Measurements from ENCODE around the gene RRM1.
"Not testable (repeated sequence)": the region's sequence is repeated elsewhere in the genome, so short reads cannot be mapped to it uniquely, and the experiment has no call there.

Gene RRM1

DNA sequence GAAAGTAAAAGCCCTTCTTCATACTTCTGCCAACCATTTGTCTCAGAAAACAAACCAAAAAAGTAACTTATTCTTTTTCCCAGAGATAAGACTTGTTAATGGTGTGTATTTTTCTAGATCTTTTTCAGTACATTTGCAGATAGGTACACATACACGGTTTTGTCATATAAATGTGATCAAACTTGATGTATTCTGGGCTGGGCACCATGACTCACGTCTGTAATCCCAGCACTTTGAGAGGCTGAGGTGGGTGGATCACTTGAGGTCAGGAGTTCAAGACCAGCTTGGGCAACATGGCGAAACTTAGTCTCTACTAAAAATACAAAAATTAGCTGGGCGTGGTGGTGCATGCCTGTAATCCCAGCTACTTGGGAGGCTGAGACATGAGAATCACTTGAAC, 35.6 kb downstream of the RRM1 start:
- in situ Hi-C loops (cut with MboI; ENCODE audit: low sequenced_read_pairs), result not testable (repeated sequence)

DNA sequence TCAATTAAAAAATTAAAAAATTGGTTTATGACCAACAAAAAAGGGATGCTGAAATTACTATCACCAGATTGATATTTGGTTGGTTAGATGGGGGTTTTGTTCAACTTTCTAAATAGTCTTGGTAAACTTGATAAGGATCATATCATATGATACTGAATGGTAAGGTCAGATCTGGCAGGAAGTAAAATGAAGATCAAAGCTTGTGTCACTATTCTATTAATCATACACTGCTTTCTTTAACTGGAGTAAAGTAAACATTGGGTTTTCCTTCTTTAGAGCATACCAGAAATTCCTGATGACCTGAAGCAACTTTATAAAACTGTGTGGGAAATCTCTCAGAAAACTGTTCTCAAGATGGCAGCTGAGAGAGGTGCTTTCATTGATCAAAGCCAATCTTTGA, 40.2 kb downstream of the RRM1 start:
- in situ Hi-C loops (cut with MboI; ENCODE audit: low sequenced_read_pairs), result no loop called here

DNA sequence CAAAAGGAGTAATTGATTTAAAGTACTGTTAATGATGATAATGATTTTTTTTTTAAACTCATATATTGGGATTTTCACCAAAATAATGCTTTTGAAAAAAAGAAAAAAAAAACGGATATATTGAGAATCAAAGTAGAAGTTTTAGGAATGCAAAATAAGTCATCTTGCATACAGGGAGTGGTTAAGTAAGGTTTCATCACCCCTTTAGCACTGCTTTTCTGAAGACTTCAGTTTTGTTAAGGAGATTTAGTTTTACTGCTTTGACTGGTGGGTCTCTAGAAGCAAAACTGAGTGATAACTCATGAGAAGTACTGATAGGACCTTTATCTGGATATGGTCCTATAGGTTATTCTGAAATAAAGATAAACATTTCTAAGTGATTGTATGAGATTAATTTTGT, 43.9 kb downstream of the RRM1 start:
- in situ Hi-C loops (cut with MboI; ENCODE audit: low sequenced_read_pairs), result no loop called here

DNA sequence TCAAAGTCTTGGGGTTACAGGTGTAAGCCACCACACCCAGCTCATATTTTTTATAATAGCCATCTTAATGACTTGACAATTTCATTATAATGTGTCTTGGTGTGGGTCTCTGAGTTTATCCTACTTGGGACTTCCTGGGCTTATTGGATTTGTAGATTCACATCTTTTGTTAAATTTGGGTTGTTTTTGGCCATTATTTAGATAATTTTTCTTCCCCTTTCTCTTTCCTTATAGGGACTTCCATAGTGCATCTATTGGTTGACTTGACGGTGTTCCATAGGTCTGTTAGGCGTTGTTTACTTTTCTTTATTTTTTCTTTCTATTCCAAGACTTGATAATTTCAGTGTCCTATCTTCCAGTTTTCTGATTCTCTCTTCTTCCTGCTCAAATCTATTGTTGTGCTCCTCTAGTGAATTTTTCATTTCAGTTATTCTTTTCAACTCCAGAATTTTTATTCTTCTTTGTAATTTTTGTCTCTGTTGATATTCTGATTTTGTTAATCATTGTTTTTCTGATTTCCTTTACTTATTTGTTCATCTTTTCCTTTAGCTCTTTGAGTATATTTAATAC, 45.6 kb downstream of the RRM1 start:
- in situ Hi-C loops (cut with MboI; ENCODE audit: low sequenced_read_pairs), result no loop called here

DNA sequence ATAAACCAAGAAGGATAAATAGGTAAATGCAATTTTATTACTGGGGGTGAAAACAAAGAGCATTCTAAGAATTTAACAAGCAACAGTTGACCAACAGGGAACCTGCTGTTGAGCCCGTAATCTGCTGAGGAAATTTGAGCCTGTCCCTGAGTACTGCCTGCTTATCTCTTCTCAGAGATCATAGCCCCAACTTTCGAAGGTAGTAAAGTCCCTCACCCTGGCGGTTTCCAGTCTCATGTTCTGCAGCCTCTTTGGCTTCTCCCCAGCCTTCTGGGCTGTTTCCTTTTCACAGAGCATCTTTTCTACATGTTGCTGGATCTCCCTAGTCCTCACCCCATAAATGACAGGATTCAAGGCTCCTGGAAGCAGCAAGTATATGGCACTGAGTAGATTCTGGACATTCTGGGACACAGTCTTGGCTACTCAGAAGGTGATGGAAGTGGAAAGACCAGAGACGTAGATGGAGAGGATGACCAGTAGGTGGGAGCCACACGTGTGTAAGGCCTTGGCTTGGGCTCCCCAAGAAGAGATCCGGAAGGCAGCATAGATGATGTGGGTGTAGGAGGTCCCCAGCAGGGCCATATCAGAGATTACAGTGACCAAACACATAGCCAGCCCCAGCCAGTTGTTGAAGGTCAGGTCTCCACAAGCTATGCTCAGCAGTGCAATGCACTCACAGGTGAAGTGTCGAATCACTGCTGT, 51.6 kb downstream of the RRM1 start:
- in situ Hi-C loops (cut with MboI; ENCODE audit: low sequenced_read_pairs), result no loop called here

DNA sequence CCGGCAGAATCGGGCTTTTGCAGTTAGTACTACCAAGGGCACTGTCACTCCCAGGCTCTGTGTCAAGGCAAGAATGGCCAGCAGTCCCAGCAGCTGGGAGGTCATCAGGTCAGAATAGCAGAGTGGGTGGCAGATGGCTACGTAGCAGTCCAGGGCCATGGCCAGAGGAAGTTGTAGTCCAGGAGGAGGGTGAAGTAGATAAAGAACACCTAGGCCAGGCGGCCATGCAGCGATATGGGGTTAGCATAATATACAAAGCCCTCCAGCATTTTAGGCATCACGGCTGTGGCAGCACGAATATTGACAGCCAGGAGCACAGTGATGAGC, 52.1 kb downstream of the RRM1 start:
- in situ Hi-C loops (cut with MboI; ENCODE audit: low sequenced_read_pairs), result no loop called here

DNA sequence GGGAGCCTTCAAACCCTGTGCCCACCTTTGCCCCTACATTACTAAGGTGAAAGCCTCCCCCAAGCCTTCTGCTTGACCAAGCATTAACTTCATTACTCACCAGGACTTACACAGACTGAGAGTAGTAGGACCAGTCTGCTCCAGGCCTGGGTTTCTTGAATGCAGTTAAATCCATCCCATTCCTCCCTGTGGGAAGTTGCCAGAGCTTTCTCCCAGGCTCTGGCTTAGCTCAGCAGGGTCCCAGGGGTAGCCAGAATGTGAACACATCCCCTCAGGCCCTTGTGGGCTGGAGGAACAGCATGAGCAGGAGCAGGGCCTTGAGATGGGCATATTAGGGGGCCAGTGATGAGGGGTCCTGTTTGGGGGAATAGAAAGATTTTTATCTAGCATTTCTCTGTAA, 59.9 kb downstream of the RRM1 start:
- in situ Hi-C loops (cut with MboI; ENCODE audit: low sequenced_read_pairs), result no loop called here

DNA sequence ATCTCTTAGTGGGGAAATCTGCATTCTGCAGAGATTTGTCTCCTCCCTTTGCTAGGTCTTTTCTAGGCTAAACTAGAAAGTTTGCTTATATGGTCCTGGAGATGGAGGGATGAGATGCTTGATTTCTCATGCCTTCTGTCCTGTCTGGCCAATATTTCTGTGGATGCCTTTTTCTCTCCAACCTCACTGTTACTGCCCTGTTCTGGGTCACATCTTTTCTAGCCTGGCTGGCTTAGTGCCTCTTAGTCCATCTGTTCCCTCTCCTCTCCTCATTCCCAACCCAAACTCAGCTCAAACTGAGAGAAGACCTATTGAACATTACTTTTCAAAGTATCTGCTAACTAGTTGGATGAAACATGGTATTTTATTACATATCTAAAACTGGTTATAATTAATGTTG, 62.0 kb downstream of the RRM1 start:
- in situ Hi-C loops (cut with MboI; ENCODE audit: low sequenced_read_pairs), result no loop called here

DNA sequence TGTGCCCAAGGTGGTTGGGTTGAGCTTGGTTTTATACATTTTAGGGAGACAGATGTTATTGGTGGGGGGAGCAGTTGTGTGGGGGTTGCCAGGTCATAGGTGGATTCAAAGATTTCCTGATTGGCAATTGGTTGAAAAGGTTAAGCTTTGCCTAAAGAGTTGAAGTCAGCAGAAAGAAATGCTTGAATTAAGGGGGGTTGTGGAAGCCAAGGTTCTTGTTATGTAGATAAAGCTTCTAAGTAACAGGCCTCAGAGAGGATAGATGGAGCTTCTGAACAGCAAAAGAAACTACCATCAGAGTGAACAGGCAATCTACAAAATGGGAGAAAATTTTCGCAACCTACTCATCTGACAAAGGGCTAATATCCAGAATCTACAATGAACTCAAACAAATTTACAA, 64.2 kb downstream of the RRM1 start:
- in situ Hi-C loops (cut with MboI; ENCODE audit: low sequenced_read_pairs), result not testable (repeated sequence)

DNA sequence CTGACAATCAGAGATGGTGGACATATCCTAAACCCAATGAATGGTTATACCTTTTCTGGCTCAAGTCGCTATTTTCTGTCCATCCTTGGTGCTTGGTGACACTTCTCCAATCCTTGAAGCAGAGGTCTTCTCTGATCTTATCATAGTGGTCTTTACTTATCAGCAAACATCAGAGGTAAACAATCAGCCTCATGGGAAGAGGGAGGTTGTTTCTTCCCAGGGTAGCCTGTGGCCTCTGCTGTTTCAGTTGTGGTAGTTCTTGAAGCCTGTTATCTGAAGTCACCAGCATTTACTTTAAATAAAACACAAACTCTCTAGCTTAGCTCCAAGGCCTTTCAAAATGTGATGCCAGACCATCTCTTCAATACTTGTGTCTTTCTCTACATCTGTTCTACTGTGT, 66.7 kb downstream of the RRM1 start:
- in situ Hi-C loops (cut with MboI; ENCODE audit: low sequenced_read_pairs), result no loop called here

DNA sequence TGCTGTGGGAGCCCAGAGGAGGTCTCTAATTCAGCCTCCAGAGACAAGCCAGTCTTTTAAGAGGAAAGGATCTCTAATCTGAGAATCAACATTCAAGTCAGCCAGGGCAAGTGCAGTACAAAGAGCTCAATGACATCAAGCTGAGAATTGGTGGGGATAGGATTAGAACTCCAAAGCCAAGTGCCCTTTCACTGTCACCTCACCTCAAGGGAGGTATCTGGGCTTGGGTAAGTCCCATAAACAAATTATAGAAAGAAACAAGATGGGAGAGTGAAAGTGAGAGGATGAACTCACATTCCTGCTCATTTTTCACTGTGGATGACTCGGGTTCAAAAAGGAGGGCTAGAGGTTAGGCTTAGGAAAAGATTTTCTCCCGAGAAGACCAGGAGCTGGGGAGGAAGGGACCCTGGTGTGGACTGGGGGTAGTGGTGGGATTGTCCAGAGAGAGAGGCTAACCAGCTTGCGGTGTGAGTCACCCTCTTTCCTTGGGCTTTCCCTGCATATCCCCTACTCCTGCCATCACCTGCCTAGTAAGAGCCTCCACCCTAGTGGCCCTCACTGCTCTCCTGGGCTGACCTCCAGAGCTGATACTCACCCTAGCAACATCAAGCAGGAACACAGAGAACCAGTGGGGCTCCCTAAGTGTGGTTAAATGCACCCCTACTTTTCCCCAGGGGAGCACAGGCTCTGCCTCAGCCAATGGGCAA, 70.4 kb downstream of the RRM1 start:
- in situ Hi-C loops (cut with MboI; ENCODE audit: low sequenced_read_pairs), result no loop called here

DNA sequence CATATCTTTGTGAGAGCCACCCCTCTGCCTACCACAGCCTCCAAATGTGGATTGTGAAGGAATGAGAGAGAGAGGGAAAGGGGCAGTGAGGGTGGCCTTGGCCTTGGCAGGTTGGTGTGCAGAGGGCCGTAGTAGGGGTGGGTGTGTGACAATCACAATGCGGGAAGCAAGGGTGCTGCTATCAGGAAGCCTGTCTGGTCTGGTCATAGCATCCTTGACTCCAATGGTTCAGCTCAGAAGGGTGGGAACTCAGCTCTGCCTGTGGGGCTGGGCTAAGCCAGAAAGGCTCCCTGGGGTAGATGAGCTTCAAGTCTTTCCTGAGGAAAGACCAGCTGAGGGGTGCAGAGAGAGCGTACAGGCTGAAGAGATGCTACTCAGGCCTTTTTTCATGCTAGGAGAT, 72.7 kb downstream of the RRM1 start:
- in situ Hi-C loops (cut with MboI; ENCODE audit: low sequenced_read_pairs), result no loop called here

DNA sequence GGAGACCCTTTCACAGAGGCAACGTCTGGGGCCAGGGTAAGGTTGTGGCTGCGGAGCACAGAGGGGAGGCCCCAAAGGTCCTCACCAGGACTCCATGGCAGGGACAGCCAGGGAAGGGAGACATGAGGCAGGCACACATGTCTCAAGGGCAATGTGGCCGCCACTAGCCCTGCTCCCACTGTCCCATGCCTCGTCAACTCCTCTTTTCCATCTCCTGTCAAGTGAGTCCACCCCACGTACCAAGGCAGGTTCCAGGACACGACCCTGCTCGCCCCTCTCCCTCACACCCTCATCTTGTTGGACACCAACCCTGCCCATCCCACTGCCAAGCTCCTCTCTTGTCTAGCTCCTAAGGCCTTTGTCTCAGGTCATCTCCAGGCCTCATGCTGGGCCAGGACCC, 73.2 kb downstream of the RRM1 start:
- in situ Hi-C loops (cut with MboI; ENCODE audit: low sequenced_read_pairs), result no loop called here

DNA sequence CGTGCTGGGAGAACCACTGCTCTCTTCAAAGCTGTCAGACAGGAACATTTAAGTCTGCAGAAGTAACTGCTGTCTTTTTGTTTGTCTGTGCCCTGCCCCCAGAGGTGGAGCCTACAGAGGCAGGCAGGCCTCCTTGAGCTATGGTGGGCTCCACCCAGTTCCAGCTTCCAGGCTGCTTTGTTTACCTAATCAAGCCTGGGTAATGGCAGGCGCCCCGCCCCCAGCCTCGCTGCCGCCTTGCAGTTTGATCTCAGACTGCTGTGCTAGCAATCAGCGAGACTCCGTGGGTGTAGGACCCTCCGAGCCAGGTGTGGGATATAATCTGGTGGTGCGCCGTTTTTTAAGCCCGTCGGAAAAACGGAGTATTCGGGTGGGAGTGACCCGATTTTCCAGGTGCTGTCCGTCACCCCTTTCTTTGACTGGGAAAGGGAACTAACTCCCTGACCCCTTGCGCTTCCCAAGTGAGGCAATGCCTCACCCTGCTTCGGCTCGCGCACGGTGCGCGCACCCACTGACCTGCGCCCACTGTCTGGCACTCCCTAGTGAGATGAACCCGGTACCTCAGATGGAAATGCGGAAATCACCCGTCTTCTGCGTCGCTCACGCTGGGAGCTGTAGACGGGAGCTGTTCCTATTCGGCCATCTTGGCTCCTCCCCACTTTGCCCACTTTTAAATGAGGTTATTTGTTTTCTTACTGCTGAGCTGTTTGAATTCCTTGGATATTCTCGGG, 81.2 kb downstream of the RRM1 start:
- in situ Hi-C loops (cut with MboI; ENCODE audit: low sequenced_read_pairs), result loop anchor here (25.0 kb wide), 1 partner anchor 837 kb away; no protein-coding TSS in a partner anchor

DNA sequence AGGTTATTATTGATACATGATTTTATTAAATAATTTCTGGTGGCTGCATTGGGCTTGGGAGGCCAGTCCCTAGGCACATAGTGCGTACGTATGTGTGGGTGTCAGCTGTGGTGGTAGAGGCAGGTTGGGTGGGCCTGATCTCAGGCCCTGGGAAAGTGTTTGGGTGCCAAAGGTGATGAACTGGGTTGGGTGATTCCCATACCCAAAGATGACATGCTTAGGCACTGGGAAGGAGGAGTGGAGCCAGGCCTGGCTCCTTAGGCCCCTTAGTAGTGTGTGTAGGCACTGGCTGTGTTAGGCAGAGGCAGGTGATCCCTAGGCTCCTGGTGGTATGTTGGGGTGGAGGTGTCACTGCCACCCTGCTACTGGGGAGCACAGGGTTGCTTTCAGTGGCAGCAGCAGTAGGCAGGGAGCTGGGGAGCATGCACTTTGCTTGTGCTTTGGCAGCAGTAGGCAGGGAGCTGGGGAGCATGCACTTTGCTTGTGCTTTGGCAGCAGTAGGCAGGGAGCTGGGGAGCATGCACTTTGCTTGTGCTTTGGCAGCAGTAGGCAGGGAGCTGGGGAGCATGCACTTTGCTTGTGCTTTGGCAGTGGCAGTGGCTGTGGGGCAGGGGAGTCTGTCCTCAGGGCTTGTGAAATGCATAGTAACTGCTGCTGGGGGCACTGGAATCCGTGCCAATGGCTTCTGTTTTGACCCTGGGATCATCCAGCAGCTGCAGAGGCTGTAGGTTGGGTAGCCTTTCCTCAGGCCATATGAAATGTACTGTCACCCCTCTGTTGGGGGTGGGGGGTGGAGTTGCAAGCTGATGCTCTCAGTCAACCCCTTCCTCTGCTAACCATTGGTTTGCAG, 84.4 kb downstream of the RRM1 start:
- in situ Hi-C loops (cut with MboI; ENCODE audit: low sequenced_read_pairs), result loop anchor here (25.0 kb wide), 1 partner anchor 833 kb away; no protein-coding TSS in a partner anchor

DNA sequence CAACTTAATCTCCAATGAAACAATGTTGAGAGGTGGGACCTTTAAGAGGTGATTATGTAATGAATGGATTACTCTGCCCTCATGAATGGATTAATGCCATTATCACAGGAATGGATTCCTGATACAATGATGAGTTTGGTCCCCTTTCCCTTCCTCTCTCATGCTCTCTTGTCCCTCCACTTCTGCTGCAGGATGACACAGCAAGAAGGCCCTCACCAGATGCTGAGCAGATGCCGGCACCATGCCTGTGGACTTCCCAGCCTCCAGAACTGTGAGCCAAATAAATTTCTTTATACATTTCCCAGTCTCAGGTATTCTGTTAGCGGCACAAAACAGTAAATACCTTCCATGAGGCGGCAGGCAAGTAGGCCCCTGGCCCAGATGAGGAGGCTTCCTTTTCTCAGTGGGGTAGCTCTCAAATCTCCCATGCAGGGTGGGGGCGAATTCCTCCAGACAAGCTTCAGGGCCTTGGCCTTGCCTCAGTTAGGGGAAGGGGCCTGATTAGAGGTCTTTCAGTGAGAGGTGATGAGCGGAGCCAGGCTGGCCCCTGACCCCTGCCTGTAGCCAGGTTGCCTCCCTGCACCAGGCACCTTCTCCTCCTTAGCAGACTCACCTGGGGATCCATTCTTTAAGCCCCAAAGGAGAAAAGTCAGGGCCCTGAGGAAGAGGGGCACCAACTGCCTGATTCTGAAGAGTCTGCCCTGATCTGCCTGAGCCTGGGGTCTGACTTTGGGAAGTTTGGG, 86.0 kb downstream of the RRM1 start:
- in situ Hi-C loops (cut with MboI; ENCODE audit: low sequenced_read_pairs), result loop anchor here (10.0 to 25.0 kb wide), 2 partner anchors 364 to 832 kb away; partner anchors contain the start of gene OR52M1

DNA sequence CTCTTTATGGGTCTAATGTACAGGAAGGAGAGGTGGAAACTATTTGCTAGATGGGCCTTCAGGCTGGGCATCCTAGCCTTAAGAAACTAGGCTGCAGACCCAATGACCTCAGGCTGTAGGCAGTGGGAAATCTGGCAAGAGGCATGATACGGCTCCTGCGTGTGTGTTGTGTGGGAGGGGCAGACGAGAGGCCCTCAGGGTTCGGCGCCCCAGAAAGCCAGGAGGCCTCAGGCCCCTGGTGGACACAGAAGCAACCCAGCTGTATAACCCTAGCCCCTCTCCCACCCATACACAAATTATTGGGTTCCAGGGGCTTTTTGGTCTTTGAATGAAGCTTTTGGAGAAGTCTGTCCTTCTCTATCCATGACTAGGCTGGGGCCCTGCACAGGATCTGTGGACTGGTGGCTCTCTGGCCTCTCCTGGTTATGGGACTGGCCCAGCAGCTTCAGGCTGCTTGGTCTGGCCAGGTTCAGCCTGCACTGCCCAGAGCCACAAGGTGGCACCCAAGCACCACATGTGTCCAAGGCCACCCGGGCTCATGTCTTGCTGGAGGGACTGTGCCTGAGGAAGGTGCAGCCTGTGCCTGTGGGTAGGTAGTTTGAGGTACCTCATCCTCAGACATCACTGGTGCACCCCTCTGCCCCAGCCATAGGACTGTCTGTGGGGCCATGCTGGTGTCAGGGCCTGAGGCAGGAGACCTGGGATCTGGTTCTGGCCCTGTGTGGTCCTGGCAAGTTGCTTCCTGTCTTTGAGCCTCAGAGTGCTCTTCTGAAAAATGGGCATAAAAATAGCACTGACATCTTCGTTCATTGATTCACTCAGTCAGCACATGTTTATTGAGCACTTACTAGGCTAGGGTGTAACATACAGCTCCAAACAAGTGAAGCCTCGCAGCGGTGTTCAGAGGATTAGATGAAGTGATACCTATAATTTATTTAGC, 87.5 kb downstream of the RRM1 start:
- in situ Hi-C loops (cut with MboI; ENCODE audit: low sequenced_read_pairs), result loop anchor here (10.0 to 25.0 kb wide), 2 partner anchors 363 to 830 kb away; partner anchors contain the start of gene OR52M1

DNA sequence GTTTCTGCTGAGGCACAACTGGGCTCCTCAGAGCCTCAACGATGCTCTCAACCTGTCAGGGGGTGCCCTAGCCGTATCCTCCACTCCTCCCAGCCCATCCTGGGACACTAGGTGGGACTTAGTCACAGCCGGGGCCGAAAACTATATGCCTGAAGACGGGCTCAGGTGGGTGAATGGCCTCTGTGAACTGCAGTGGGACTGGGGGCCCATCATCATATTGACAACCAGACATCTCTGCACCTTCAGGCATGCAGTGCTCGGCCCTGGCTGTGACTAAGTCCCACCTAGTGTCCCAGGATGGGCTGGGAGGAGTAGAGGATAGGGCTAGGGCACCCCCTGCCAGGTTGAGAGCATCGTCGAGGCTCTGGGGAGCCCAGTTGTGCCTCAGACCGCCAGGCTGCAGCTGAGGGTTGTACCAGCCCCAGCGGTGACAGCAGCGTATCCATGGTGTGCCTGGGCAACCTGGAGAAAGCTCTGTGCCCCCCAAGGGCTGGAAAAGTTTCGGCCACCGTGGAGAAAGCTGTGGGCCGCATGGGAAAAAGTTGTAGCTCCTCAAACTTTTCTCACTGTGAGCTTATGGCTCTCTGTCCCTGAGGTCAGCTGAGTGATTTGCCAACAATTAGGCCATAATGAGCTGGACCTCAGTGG, 88.9 kb downstream of the RRM1 start:
- in situ Hi-C loops (cut with MboI; ENCODE audit: low sequenced_read_pairs), result loop anchor here (10.0 to 25.0 kb wide), 2 partner anchors 361 to 829 kb away; partner anchors contain the start of gene OR52M1
